Measurements from ENCODE around the gene MPC1. TPM values are rescaled to one million over a fixed set of nuclear protein-coding genes. Genes with fewer than 3 reads are reported as not detected.
A peak's percentile ranks its signal among the peaks of the same experiment; 100 is the strongest.

MPC1 gene
- total RNA-seq, 1 donor = 33.8 TPM

DNA sequence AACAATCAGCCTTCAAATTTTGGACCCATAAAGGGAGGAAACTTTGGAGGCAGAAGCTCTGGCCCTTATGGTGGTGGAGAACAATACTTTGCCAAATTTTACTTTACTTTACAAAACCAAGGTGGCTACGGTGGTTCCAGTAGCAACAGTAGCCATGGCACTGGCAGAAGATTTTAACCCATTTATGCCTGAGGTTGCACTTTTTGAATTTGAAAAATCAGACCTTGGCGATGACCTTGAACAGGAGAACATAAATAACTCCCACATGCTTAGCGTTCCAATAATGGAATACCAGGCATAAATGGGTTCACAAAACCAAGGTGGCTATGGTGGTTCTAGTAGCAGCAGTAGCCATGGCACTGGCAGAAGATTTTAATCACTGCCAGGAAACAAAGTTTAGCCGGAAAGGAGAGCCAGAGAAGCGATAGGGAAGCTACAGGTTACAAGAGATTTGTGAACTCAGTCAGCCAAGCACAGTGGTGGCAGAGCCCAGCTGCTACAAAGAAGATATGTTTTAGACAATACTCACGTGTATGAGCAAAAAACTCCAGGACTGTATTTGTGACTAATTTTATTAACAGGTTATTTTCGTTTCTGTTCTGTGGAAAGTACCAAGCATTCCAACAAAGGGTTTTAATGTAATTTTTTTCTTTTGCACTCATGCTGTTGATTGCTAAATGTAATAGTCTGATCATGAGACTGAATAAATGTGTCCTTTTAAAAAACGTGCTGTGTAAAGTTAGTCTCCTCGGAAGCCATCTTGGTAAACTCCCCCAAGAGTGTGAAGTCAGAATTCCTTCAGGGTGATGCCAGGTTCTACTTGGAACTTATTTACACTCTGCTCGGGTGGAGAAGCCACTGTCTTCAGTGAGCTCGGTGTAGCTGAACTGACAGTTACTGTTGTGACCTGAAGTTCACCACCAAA, 47.1 kb downstream of the MPC1 start:
- no peak overlapping the region for H3K4me3 ChIP-seq (ENCODE audit: low read depth, low read length)
- no peak for DNase-seq (ENCODE audit: low read depth)
- TF ChIP-seq, protein P1, sequence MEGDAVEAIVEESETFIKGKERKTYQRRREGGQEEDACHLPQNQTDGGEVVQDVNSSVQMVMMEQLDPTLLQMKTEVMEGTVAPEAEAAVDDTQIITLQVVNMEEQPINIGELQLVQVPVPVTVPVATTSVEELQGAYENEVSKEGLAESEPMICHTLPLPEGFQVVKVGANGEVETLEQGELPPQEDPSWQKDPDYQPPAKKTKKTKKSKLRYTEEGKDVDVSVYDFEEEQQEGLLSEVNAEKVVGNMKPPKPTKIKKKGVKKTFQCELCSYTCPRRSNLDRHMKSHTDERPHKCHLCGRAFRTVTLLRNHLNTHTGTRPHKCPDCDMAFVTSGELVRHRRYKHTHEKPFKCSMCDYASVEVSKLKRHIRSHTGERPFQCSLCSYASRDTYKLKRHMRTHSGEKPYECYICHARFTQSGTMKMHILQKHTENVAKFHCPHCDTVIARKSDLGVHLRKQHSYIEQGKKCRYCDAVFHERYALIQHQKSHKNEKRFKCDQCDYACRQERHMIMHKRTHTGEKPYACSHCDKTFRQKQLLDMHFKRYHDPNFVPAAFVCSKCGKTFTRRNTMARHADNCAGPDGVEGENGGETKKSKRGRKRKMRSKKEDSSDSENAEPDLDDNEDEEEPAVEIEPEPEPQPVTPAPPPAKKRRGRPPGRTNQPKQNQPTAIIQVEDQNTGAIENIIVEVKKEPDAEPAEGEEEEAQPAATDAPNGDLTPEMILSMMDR (IDR thresholded peaks at IDR 0.05; ENCODE audit: insufficient read depth, low read length) = no peak

DNA sequence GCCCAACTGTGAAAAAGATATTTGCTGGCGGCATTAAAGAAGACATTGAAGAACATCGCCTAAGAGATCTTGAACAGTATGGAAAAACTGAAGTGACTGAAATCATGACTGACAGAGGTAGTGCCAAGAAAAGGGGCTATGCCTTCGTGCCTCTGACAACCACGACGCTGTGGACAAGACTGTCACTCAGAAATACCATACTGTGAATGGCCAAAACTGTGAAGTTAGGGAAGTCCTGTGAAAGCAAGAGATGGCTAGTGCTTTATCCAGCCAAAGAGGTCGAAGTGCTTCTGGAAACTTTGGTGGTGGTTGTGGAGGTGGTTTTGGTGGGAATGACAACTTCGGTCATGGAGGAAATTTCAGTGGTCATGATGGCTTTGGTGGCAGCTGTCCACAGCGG, 47.9 kb downstream of the MPC1 start:
- TF ChIP-seq, protein P1 (IDR thresholded peaks at IDR 0.05; ENCODE audit: insufficient read depth, low read length) = no peak
- no peak overlapping the region for H3K4me3 ChIP-seq (ENCODE audit: low read depth, low read length)
- DNase-seq (ENCODE audit: low read depth) = no peak

DNA sequence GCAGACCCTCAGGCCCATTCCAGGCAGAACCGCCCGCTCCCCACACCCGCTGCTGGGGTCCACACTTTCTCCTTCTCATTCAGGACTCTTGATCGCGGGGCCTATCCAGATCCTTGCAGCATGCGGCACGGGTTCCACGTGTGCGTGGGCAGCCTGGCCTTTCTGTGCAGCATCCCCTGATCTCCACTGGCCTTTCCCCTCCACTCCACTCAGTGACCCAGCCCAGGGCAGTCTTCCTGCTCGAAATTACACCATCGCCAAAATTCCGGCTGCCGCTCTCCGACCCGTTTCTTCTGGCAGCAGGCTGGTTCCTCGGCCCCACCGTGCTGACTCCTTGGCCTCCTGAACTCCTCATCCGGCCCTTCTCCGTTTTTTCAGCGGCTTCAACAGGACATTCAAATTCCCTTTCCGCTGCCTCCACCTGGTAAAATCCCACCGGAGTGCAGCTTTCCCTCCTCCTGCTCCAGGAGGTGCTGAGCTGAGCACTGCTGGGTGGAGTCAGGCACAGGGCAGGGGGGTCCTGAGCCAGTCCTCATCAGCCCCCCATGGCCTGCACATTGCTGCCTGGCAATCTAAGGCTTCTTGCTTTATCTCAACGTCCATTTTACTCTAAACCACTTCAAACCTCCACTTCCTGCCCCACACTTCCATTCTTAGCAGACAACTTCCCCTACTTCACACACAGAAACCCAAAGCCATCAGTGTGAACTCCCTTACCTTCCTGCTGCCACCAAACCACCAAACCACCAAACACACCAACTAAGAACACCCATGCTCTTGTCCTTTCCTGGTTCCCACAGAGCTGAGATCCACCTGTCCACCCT, 49.4 kb downstream of the MPC1 start:
- TF ChIP-seq, protein P1 (IDR thresholded peaks at IDR 0.05; ENCODE audit: insufficient read depth, low read length) = no peak
- DNase-seq (ENCODE audit: low read depth) = no peak
- no peak overlapping the region for H3K4me3 ChIP-seq (ENCODE audit: low read depth, low read length)

DNA sequence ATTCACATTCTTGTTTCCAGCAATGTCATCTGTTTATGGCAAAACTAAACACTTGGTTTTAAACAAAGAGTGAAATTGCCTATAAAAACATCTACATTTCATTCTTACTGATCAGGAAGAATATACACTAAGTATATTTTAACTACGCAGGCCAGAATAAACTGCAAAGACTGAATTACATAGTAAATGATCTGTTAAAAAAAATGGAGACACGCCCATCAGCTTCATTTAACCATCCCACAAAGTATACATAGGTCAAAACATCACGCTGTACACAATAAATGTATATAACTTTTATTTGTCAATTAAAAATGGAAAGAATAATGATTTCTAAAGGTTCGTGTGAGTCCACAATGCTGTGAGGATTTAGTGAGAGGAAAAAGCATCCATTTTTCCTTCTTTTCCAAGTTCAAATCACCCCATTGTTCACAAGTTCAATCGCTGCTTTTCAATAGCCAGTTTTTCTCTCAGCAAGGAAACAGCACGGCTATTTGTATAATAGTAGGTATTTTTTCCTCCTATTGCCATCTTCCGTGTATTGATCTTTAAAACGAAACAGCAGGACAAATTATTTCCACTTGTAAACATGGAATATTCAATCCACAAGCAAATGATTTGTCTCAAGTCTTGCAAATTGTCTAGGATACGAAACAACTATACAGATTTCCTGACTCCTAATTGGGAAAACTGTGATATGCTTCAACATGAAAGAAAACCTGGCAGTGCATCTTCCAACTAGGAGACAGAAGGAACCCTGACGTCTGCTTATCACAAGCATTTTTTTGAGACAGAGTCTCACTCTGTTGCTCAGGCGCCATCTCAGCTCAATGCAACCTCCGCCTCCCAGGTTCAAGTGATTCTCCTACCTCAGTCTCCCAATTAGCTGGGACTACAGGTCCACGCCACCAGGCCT, 51.0 kb downstream of the MPC1 start:
- H3K4me3 ChIP-seq (ENCODE audit: low read depth, low read length) = no peak overlapping the region
- DNase-seq (ENCODE audit: low read depth) = no peak
- TF ChIP-seq, protein P1 (IDR thresholded peaks at IDR 0.05; ENCODE audit: insufficient read depth, low read length) = no peak

DNA sequence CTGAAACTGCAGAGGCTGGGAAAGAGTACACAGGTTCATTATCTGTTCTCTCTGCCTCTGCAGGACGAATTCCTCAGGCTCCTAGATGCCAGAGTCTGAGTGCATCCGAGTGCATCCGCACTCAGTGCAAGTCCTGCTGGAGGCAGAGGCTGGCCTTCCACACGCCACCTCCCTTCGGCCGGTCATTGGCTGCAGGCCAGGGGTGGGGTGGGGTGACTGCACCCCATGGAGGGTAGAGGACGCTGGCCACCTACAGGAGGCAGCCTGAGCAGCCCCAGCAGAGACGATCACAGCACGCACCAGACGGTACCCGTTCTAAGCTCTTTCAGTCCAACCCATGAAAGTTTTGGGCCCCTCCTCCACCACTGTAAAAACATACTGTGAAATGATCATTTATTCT, 52.1 kb downstream of the MPC1 start:
- peak; percentile 28 for DNase-seq (ENCODE audit: low read depth)
- TF ChIP-seq, protein P1 (IDR thresholded peaks at IDR 0.05; ENCODE audit: insufficient read depth, low read length) = peak; percentile 24
- no peak overlapping the region for H3K4me3 ChIP-seq (ENCODE audit: low read depth, low read length)
